Measurements from ENCODE around the gene MAGI2.

GRCh38 chr7:78563191-78563590, 890.3 kb downstream of the MAGI2 start:
- TF ChIP-seq EP300 (IDR thresholded peaks at IDR 0.05) (no peak), CTCF (IDR thresholded peaks at IDR 0.05) (no peak)
